Neural cell (in vitro differentiated cells): ENCODE results near the gene CLCN4.

Experiments
- CTCF ChIP-seq: fragments of 450-650 bp; IDR thresholded peaks from 2 replicates; pipeline ENCODE4 v1.5.1; 2014; ENCODE audit warnings: antibody characterized with exemption, mild to moderate bottlenecking, moderate library complexity; ENCODE audit not compliant: poor library complexity, severe bottlenecking
- EZH2 ChIP-seq: fragments of 200-600, 300-800 bp; shearing (Covaris generic), sonication (generic); IDR thresholded peaks from 2 replicates; pipeline ENCODE4 v1.6.1; 2014; ENCODE audit warnings: antibody characterized with exemption, low read length, borderline replicate concordance, mild to moderate bottlenecking; ENCODE audit not compliant: insufficient read depth, poor library complexity, severe bottlenecking
- POLR2AphosphoS5 ChIP-seq: IDR thresholded peaks from 2 replicates; pipeline ENCODE4 v1.6.1; 2012
- RAD21 ChIP-seq: fragments of 450-650 bp; conservative IDR thresholded peaks from 2 replicates; pipeline ENCODE4 v1.6.1; 2014; ENCODE audit warnings: antibody characterized with exemption, mild to moderate bottlenecking, moderate library complexity
- REST ChIP-seq: IDR thresholded peaks from 2 replicates; pipeline ENCODE4 v1.6.1; 2012; ENCODE audit warnings: borderline replicate concordance

GRCh38 chrX:10208953-10209352 lies 52.2 kb downstream of the CLCN4 start:
- TF ChIP-seq EZH2 (no peak), CTCF (no peak), RAD21 (no peak), REST (no peak), POLR2AphosphoS5 (no peak)
